A549 (cell line): ENCODE results near the gene CMIP.

Experiments used
- CTCF ChIP-seq: fragments of >200 bp; sonication (Bioruptor Twin); formaldehyde crosslinking; IDR thresholded peaks from 3 replicates; pipeline ENCODE4 v1.5.1; 2016
- EP300 ChIP-seq, 2 experiments: fragments of >200 bp; sonication (Bioruptor Twin); formaldehyde crosslinking; IDR thresholded peaks; 2 replicates in 1 of 2; 3 replicates in 1 of 2; pipeline ENCODE4 v1.6.1; 2016 to 2017
- HEYL ChIP-seq: fragments of 250-450 bp; sonication (Bioruptor Pico); IDR thresholded peaks from 2 replicates; pipeline ENCODE4 v1.8.0; 2021; ENCODE audit warnings: mild to moderate bottlenecking, moderate library complexity
- MAFK ChIP-seq: fragments of 450-650 bp; IDR thresholded peaks from 2 replicates; pipeline ENCODE4 v1.6.1; 2014; ENCODE audit not compliant: partially characterized antibody
- NR3C1 ChIP-seq: fragments of >200 bp; sonication (Bioruptor Twin); formaldehyde crosslinking; IDR thresholded peaks from 3 replicates; pipeline ENCODE4 v1.6.1; 2017
- PHF8 ChIP-seq: fragments of 200-600 bp; sonication (generic); IDR thresholded peaks from 2 replicates; pipeline ENCODE4 v1.6.1; 2016; ENCODE audit warnings: low read depth, mild to moderate bottlenecking, antibody characterized with exemption, moderate library complexity, borderline replicate concordance
- POLR2A ChIP-seq: IDR thresholded peaks from 2 replicates; pipeline ENCODE4 v1.6.1; 2012; ENCODE audit warnings: mild to moderate bottlenecking, low read length
- RCOR1 ChIP-seq: fragments of 150-350 bp; IDR thresholded peaks from 2 replicates; pipeline ENCODE4 v1.6.1; 2014; ENCODE audit warnings: antibody characterized with exemption, low read length, low read depth
- RFX5 ChIP-seq: fragments of 450-650 bp; IDR thresholded peaks from 2 replicates; pipeline ENCODE4 v1.7.1; 2014; ENCODE audit warnings: antibody characterized with exemption, mild to moderate bottlenecking, moderate library complexity

- no peak for TF ChIP-seq CTCF
- no peak for TF ChIP-seq PHF8
- no peak for TF ChIP-seq POLR2A
- TF ChIP-seq RCOR1 = no peak
- no peak for TF ChIP-seq NR3C1
- no peak for TF ChIP-seq HEYL (CRISPR knock-in tag)
- no peak for TF ChIP-seq RFX5
- no peak for TF ChIP-seq EP300 (IDR thresholded peaks at IDR 0.05)
- TF ChIP-seq MAFK = no peak
Observed at GRCh38 chr16:81549547-81550431, 105.2 kb downstream of the CMIP start.
